GM21360 (cell line): ENCODE results near the gene LCT.
"Not testable (repeated sequence)": the region's sequence is repeated elsewhere in the genome, so short reads cannot be mapped to it uniquely, and the experiment has no call there.

Experiments used
- ATAC-seq: cut with Tn5 transposase; IDR thresholded peaks from one replicate; pipeline ENCODE4 v1.9.1; 2021; ENCODE audit warnings: mild to moderate bottlenecking, moderate library complexity; ENCODE audit not compliant: unreplicated experiment

The LCT gene

DNA sequence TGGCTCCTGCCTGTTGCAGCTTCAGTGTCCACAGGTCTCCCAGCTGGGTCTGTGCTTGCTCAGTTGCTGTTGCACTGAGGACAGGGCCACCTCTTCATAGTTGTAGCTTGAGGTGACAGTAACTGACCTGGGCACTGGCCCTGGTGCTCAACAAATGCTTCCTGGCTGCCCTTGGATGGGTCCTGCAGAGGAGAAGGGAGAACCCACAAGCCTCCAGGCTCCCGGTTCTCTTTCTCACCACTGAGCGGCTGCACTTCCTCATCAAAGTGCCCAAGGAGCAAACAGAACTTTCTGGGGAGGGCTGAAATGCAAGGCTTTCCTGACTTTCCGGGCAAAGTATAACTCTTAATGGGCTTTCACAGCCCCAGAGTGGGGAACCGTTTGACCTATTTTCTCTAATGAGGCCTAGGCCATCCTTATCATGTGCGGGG is 38.7 kb downstream of the LCT start:
- no peak for ATAC-seq

DNA sequence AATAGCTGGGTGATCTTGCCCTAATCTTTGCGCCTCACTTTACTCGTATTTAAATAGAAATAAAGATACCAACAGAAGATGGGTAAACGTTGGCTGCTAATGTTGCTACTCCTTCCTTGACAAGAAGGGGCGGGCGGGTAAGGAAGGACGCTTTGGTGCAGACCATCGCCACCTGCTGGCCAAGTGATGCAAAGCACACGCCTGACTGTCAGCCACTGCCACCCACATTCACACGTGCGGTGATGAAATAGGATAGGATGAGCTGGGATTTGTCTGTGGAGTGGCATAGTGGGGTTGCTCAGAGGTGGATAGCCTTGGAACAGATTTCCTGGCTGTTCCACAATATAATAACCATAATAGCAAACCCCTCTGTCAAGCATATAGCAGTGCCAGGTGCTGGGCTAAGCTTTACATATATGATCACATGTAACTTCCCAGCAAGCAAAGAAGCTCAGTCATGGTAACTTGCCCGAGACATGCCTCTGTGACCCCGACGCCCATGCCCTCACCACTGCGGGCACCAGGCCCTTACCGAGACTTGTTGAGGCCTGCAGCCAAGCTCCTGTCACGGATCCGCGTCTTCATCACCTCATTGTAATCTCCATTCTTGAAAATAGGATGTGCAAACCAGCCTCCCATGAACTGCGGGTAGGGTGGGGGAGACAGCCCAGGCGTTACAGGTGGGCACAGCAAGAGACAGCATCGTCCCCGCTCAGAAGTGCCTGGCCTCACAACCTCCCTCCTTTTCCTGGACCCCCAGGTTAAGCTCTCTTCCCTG is 39.3 kb downstream of the LCT start:
- ATAC-seq, result peak; percentile 56

DNA sequence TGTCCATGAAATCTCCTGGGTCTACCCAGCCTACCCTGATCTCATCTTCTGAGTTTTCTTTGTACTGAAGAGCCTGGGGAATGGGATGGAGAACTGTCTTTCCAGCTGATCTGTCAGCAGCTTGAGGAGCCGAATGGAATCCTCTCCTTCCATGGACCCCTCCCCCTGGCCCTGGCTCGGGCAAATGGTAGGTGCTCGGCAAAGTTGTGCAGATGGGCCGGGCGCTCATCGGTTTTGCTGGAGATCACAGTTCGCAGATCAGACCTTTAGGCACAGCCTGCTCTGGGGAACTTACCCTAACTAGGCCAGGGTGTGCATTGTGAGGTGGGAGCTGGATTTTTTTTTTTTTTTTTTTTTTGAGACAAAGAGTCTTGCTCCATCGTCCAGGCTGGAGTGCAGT is 40.4 kb downstream of the LCT start:
- ATAC-seq, result no peak

DNA sequence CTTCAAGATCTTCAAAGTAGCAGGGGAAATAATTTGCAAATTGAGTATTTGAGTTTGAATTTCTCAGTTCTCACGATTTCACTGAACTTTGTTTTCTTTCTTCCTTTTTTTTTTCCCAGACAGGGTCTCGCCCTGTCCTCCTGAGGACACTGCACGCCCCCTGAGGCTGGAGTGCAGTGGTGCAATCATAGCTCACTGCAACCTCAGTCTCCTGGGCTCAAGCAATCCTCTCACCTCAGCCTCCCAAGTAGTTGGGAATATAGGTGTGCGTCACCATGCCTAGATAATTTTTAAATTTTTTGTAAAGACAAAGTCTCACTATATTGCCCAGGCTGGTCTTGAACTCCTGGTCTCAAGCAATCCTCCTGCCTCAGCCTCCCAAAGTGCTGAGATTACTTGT is 41.3 kb downstream of the LCT start:
- not testable (repeated sequence) for ATAC-seq

DNA sequence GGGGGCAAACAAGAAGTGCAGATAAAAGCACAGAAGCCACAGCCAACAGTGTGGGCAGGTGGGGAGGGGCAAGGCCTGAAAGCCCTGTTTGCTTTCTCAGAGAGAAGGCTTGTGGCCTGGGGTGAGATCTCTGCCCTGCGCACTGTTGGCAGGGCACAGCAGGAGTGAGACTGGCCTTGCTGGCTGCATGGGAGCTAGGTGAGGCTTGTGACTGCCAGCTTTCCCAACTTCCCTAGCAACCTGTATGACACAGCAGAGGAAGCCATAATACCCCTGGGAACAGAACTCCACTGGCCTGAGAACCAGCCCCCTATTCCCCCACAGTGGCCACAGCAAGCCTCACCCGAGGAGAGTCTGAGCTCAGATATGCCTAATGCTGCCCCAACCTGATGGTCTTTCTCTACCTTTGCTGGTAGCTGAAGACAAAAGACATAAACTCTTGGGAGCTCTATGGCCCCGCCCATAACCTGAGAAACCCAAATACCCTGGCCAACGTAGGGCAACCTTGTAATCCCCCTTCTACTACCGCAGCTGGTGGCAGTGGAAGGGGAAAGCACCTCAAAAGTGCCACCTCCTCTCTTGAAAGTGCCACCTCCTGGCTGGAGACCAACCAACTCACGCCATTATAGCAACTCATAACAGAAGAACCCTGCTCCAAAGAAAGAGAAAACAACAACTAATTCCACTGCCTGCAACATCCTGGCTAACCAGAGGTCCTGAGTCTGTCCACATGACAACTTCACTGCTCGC is 44.4 kb downstream of the LCT start:
- no peak for ATAC-seq

DNA sequence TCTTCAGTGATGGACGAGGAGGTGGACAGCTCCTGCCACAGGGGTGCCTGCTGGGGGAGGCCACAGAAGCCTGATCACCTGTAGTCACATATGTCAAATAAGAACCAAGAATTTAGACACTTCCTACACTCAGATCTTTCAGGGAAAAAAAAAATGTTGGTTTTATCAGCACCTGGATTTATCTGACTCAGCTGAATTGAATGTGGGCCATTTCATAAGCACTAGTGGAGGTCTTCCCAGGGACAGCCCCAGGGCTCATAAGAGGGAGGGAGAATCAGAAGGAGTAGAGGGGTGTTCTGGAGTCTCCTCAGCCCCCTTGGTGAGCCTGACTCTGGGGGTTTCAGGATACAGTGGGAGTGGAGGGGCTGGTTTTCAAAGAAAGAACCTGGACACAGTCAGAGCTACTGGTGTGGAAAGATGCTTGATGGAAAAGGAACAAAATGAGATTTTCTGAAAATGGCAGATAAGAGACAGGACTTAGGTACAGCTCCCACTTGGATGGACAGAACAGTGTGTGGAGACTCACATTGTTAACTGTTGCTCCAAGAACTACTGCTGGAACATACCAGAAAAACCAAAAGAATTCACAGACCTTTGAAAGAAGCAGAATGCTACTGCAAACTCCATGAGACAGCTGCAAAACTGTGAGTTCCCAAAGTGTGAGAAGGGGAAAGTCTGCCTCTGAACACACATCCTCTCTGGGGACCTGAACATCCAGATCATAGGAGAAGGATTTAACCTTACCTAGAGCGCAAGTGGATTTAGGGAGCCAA is 45.4 kb downstream of the LCT start:
- no peak for ATAC-seq

DNA sequence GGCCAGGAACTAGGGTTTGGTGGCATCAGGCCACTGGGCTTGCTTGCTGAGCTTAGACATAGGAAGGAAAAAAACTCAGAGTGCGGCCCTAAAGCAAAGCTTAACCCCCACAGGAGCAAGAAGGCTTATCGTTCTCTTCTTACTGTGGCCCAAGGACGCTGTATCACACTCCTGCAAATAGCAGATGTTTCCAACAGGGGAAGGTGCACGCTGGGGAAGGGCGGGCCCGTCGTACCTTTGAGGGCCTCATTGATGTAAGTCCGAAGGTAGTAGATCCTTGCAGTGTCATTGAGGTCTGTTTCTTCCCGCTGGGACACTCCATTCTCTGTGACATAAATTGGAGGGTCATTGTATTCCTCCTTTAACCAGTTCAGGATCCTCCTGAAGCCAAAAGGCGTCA is 46.6 kb downstream of the LCT start:
- no peak for ATAC-seq

DNA sequence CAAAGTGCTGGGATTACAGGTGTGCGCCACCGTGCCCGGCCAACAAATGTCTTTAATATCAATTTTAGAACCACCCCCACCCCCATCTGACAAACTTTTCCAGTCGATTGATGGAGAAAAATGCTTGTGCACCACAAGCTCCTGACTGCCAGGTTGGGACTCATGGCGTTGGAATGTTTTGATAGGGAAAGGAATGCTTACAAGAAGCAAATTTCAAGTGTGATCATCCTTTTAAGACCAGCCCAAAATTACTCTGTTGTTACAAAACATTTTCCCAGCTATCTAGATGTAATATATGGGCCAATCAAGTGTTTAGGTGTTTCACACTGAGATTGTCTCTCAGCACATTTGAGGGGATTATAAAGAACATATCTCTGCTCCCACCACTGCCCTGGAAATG is 50.2 kb downstream of the LCT start:
- no peak for ATAC-seq

DNA sequence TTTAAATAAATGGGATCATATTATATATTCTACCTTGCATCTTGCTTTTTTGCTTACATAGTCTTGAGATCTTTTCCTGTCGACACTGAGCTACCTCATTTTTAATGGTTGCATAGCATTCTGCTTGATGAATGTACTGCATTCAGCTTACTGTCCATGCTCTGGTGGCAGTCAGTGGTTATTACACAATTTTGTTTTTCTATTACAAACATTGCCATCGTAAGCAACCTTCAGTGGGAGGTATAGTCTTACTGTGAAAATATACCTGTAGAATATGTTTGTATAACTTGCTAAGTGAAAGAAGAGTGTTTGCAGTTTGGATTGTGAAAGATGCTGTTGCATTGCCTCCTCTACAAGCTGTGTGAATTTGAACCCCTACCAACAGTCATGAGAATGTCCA is 52.0 kb downstream of the LCT start:
- ATAC-seq, result no peak

DNA sequence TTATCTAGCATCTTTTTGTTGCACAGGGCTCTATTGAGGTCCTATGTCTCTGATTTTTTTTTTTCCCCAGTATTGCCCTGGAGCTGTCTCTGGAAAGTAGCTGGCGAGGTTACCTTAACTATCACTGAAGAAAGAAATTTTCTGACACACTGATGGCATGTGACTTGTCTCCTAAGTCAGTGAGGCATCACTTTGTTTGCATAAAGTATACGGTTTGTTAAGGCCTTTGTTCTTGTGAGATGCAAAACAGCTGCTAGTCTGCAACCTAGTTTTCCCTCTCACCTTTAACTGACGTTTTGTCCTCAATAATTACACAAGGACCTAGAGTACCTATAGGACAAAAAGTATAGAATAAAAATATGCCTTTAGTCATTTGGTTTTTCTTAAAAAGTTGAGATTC is 53.5 kb downstream of the LCT start:
- ATAC-seq, result peak; percentile 48

DNA sequence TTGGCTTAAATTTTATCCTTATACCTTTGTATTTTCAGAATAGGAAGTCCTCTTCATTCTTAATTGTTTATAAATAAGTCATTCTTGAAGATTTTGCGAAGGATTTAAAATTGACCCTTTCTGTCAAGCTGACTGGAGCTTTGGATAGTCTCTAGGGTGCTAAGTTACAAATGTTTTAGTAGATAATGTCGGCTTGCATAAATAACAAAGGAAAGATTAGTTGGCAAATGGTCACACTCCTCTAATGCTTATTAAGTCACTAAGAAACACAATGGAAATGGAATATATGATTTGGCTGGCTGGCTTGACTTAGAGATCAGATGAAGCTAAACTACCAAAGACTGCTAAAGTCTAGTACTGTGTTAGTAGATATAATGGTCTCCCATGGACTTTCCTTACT is 54.8 kb downstream of the LCT start:
- no peak for ATAC-seq

DNA sequence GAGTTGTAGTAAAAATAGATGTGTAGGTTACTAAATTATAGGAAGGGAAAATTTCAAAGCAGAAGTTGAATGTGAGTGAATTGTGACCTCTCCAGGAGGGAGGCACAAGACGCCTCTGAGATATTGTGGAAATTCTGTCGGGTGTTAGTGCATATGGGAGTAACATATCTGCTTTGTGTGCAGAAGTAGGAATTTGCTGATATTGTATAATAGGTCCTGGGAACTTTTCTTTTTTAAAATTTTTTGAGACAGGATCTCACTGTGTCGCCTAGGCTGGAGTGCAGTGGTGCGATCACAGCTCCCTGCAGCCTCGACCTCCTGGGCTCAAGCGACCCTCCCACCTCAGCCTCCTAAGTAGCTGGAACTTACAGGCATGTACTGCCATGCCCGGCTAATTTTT is 60.6 kb downstream of the LCT start:
- no peak for ATAC-seq

DNA sequence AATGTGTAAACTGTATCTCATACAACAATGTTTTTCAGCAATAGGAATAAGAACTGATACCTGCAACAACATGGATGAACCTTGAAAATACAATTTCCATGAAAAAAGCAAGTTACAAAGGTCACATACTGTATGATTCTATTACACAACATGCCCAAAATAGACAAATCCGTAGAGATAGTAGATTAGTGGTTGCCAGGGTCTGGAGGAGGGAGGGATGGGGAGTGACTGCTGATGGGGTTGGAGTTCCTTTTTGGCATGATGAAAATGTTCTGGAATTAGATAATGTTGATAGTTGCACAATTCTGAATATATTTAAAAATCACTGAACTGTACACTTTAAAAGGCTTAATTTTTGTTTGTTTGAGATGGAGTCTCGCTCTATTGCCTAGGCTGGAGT is 61.6 kb downstream of the LCT start:
- no peak for ATAC-seq

DNA sequence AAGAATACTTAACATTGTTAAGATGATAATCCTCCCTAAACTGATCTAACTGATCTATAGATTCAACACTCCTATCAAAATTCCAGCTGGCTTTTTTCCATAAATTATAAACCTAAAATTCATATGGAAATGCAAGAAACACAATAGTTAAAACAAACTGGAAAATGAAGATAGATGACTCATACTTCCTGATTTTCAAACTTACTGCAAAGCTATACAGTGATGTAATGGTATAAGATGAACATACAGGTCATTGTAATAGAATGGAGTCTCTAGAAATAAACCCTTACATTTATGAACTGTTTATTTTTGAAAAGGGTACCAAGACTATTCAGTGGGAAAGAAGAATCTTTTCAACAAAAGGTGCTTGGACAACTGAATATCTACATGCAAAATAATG is 63.1 kb downstream of the LCT start:
- ATAC-seq, result no peak

DNA sequence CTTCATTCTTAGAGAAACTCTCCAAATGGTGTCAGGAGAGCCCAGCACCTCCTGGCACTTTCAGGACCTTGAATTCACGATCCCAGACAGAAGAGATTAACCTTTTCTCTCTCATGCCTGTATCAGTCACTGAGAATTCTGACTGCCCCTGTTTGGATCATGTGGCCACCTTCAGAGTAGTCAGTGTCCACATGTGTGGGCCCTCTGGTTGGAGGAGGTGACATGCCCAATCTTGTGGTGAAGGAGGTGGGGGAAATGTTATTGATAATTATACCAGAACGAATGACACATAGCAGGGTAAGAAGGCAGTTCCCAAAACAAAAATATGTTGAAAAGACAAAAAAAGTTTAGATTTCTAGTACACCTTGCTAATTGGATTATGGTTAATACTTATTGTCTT is 63.7 kb downstream of the LCT start:
- ATAC-seq, result no peak

DNA sequence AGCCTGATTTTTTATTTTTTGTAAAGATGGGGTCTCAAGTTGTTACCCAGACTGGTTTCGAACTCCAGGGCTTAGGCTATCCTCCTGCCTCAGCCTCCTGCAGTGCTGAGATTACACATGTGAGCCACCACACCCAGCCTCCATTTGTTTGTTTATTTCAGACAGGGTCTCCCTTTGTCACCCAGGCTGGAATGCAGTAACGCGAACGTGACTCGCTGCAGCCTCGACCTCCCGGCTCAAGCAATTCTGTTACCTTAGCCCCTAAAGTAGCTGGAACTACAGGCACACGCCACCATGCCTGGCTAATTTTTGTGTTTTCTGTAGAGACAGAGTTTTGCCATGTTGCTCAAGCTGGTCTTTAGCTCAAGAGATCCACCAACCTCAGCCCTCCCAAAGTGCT is 68.1 kb downstream of the LCT start:
- ATAC-seq, result no peak

DNA sequence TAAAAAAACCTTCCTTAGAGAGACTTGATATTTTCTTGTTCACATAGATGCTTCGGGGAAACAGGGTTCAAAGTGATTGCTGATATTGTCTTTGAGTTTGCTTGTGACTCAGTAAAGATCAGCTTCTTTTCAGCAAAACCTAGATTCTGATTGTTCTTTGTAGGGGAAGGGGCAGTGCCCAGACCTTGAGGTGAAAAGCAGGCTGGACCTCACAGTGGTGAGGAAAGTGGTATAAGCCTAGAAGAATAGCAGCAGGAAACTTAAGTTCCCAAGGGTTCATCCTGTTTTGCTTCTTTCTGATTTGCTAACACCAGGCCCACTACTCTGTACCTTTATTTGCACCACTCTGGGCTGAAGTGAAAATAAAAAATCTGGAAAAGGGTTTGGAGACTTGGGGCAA is 74.5 kb downstream of the LCT start:
- no peak for ATAC-seq

DNA sequence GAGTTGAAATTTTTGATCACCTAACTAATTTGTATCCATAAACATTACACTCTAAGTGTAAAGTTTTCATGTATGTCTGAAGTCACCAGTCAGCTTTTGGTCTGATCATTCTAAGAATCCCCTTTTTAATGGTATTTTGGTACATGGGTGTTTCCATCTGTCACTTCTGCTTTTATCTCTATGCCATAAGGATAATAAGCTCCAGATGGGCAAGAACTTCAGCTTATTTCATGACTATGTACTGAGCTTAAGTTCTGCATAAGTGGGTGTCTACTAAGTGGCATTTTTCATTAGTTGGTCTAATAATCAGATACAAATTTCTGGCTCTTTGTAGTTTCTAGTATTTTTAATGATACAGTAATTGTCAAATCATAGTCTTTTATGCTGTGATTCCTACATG is 75.0 kb downstream of the LCT start:
- no peak for ATAC-seq

DNA sequence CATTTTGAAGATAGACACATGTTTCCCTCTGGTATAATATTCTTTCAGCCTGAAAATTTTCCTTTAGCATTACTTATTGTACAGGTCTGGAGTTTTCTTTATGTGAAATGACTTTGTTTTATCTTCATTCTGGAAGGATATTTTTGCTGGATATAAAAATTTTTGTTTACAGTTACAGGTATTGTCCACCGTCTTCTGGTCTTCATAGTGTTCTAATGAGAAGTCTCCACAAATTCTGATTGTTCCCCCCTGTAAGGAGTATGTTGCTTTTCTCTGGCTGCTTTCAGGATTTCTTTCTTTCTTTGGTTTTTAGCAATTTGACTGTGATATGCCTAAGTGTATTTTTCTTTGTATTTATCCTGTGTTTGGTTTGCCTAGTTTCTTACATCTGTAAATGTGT is 80.3 kb downstream of the LCT start:
- no peak for ATAC-seq

DNA sequence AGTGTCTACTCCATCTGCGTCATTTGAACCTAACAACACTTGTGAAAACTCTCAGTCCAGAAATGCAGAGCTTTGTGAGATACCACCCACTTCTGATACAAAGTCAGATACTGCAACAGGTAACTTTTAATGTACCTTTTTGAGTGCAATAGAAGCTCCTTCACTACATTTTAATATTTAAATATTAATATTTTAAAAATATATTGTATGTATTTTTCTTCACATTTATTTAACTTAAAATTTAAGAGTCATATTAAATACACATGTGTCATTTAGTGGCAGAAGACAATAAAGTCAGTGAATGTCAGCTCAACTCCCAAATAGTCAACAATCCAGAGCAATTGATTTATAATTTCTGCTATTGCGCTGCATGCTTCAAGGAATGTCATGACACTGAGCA is 81.4 kb downstream of the LCT start:
- ATAC-seq, result no peak

DNA sequence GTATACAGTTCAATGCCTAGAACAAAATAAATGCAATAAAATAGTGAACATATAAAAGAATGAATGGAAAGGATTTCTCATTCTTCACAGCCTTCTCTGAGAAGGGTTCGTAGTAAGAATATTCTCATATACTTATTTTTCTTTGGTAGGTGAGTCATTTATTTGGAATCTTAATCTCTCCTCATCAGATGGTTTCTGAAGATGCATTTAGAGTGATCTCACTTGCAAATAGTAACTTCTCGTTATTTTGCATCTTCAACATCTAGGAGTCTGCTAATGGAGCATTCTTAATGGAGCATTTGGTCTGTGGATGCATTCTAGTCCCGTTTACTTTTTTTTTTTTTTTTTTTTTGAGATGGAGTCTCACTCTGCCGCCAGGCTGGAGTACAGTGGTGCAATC is 91.4 kb downstream of the LCT start:
- ATAC-seq, result no peak

DNA sequence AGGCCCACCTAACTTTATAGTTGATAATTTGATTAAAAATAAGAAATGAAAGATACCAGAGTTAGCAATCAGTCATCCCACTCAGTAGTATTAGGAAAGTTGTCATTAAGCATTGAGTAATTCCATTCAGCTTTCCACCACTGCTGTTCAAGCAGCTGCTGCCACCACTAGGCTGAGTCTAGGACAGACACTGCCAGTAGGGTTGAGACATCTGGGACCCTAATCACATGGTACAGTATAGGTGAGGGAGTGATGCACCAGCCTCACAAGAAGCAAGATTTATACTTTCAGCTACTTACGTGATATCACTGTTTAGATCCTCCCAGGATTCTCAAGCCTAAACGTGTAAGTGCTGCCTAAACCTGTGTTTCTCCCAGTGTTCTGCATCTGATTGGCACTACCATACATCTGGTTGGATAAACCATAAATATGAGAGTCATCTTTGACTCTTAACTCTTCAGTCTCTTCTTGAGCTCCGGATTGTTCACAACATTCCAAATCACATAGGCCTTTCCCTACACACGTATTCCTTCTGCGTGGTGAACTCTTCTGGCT is 92.1 kb downstream of the LCT start:
- ATAC-seq, result no peak
